K562 (cell line): ENCODE measurements around the gene PIP4K2C. TPM values are rescaled to one million over a fixed set of nuclear protein-coding genes. Genes with fewer than 3 reads are reported as not detected.

Experiments used
- CBFA2T2 ChIP-seq: fragments of 450-650 bp; conservative IDR thresholded peaks from 2 replicates; pipeline ENCODE4 v1.6.1; 2017; ENCODE audit warnings: mild to moderate bottlenecking
- CC2D1A ChIP-seq: fragments of 450-650 bp; IDR thresholded peaks from 2 replicates; pipeline ENCODE4 v1.6.1; 2017; ENCODE audit warnings: mild to moderate bottlenecking
- CREM ChIP-seq: IDR thresholded peaks from 2 replicates; pipeline ENCODE4 v1.6.1; 2014; ENCODE audit warnings: antibody characterized with exemption, low read depth
- DPF2 ChIP-seq: fragments of 450-650 bp; IDR thresholded peaks from 2 replicates; pipeline ENCODE4 v1.6.1; 2016
- GATAD2A ChIP-seq: fragments of 450-650 bp; IDR thresholded peaks from 2 replicates; pipeline ENCODE4 v1.6.1; 2017
- KLF16 ChIP-seq: IDR thresholded peaks from 2 replicates; pipeline ENCODE4 v1.6.1; 2016; ENCODE audit warnings: antibody characterized with exemption
- MAFG ChIP-seq: fragments of 450-650 bp; conservative IDR thresholded peaks from 2 replicates; pipeline ENCODE4 v1.6.1; 2016; ENCODE audit warnings: missing genetic modification characterization, missing compliant biosample characterization
- NCOA1 ChIP-seq: fragments of 450-650 bp; IDR thresholded peaks from 2 replicates; pipeline ENCODE4 v1.6.1; 2016; ENCODE audit warnings: low read depth
- NCOR1 ChIP-seq: fragments of 450-650 bp; IDR thresholded peaks from 2 replicates; pipeline ENCODE4 v1.6.1; 2016; ENCODE audit warnings: mild to moderate bottlenecking, moderate library complexity
- STAG1 ChIP-seq: sonication (generic); formaldehyde crosslinking; IDR thresholded peaks from 2 replicates; pipeline ENCODE4 v1.5.0; 2020; ENCODE audit warnings: missing genetic modification reagents, borderline replicate concordance
- STAT6 ChIP-seq: sonication (generic); formaldehyde crosslinking; IDR thresholded peaks from 2 replicates; pipeline ENCODE4 v1.8.1; 2023; ENCODE audit warnings: mild to moderate bottlenecking, missing genetic modification reagents
- TBL1XR1 ChIP-seq, 2 experiments: IDR thresholded peaks; 2 replicates each; pipeline ENCODE4 v1.6.1; 2012; ENCODE audit warnings: improper control_type of control experiment in 2 of 2, low read length in 2 of 2, mild to moderate bottlenecking in 1 of 2
- TRIM28 ChIP-seq: fragments of 450-650 bp; IDR thresholded peaks from 2 replicates; pipeline ENCODE4 v1.6.1; 2017
- XRCC5 ChIP-seq: fragments of 200-400 bp; formaldehyde crosslinking; IDR thresholded peaks from 2 replicates; pipeline ENCODE4 v1.6.1; 2017; ENCODE audit warnings: low read depth, mild to moderate bottlenecking, low read length
- polyA plus RNA-seq, 8 experiments: library from polyadenylated mRNA; depleted of rRNA in 4 of 8; stranded (reverse) in 5 of 8; unstranded in 3 of 8; fragments of >200 nt; fragmentation: Nextera tagmentation in 2 of 8; fragmentation: Illumina TruSeq in 1 of 8; extraction: Ambion mirVana in 2 of 8; extraction: Trizol in 1 of 8; gene quantifications; 2 replicates each; pipeline versions ENCODE4 v1.2.1 to v1.2.3, GENCODE V29; 2011 to 2014; ENCODE audit warnings: inconsistent platforms in 1 of 8, missing spikeins in 1 of 8
- total RNA-seq, 7 experiments: library from RNA; depleted of rRNA in 6 of 7; stranded (reverse); fragments of >200 nt in 6 of 7; fragmentation: Illumina TruSeq in 2 of 7; extraction: Trizol in 2 of 7; gene quantifications; 2 replicates each; pipeline versions ENCODE4 v1.2.1 to v1.2.3, GENCODE V29; 2011 to 2021; ENCODE audit warnings: low replicate concordance in 1 of 7
- TF ChIP-seq, protein P1 (sequence below): fragments of 450-650 bp; formaldehyde crosslinking; IDR thresholded peaks from 2 replicates; pipeline ENCODE4 v1.4.0; 2020; ENCODE audit warnings: mild to moderate bottlenecking, moderate library complexity
- TF ChIP-seq, protein P2 (sequence below): sonication (generic); formaldehyde crosslinking; IDR thresholded peaks from 2 replicates; pipeline ENCODE4 v1.8.1; 2023; ENCODE audit warnings: mild to moderate bottlenecking, missing genetic modification reagents

PIP4K2C gene
- total and polyA plus RNA-seq, 9 of the 15 experiments (the other 6 are each of a cell fraction or from before 2014, with no cell fraction given) = 9.0 to 41.4 (median 18.3) TPM

DNA sequence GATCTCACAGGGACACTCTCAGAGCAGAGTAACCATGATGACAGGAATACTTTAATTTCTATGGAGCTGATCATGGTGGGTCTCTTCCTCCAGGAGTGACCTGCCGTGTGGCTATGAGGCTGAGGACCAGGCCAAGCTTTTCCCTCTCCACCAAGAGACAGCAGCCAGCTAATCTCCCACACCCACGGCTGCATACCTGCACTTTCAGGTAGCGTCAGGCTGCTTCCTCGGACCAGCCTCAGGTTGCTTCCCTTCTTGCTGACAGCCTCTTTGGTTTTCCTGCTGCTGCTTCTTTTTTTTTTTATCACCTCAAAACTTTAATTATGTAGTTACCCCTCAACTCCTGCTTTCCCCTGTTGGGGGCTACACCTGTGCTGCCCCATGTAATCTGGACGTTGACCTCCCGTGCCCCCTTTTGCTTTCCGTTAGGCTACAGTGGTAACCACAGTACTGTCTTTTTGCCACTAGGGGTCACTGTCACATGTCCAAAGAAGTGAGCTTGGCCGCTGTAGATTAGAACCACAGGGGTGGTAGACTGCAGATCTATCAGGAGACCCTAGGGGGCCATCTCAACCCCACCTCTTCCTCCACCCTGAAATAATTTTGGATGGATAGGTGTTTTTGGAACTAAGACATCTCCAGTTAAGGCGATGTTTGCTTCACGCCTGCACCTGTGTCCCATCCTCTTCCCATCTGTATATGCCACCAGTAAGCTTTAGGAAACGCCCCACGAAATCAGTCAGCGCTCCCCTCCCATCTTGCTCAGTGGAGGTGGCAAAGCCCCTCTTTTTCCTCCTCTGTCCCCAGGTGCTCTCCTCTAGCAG, 7.8 kb upstream of the PIP4K2C start (continued):
- TF ChIP-seq, protein P1, sequence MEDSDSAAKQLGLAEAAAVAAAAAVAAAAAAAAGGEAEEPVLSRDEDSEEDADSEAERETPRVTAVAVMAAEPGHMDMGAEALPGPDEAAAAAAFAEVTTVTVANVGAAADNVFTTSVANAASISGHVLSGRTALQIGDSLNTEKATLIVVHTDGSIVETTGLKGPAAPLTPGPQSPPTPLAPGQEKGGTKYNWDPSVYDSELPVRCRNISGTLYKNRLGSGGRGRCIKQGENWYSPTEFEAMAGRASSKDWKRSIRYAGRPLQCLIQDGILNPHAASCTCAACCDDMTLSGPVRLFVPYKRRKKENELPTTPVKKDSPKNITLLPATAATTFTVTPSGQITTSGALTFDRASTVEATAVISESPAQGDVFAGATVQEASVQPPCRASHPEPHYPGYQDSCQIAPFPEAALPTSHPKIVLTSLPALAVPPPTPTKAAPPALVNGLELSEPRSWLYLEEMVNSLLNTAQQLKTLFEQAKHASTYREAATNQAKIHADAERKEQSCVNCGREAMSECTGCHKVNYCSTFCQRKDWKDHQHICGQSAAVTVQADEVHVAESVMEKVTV (CRISPR knock-in tag) = peak; percentile 90
- no peak for TF ChIP-seq CBFA2T2
- no peak for TF ChIP-seq TRIM28
- 0 out of 2 replicates have a peak, but pooled peaks have one; percentile 24 for TF ChIP-seq NCOA1
- TF ChIP-seq STAT6 (CRISPR knock-in tag) = no peak
- TF ChIP-seq STAG1 (CRISPR knock-in tag) = peak; percentile 44; the same call in 1 of the 2 replicates
- TF ChIP-seq DPF2 = 0 out of 2 replicates have a peak, but pooled peaks have one; percentile 26
- TF ChIP-seq, protein P2, sequence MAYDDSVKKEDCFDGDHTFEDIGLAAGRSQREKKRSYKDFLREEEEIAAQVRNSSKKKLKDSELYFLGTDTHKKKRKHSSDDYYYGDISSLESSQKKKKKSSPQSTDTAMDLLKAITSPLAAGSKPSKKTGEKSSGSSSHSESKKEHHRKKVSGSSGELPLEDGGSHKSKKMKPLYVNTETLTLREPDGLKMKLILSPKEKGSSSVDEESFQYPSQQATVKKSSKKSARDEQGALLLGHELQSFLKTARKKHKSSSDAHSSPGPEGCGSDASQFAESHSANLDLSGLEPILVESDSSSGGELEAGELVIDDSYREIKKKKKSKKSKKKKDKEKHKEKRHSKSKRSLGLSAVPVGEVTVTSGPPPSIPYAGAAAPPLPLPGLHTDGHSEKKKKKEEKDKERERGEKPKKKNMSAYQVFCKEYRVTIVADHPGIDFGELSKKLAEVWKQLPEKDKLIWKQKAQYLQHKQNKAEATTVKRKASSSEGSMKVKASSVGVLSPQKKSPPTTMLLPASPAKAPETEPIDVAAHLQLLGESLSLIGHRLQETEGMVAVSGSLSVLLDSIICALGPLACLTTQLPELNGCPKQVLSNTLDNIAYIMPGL (CRISPR knock-in tag) = peak; percentile 51; the same call in 1 of the 2 replicates
- peak; percentile 87 for TF ChIP-seq CC2D1A
- 0 out of 2 replicates have a peak, but pooled peaks have one; percentile 60 for TF ChIP-seq XRCC5
- peak; percentile 30; the same call in 1 of the 2 replicates for TF ChIP-seq CREM
- TF ChIP-seq MAFG (tag) = no peak
- peak; percentile 35; the same call in 1 of the 2 replicates for TF ChIP-seq NCOR1
- TF ChIP-seq TBL1XR1 (IDR thresholded peaks at IDR 0.05; ENCODE audit: low read length in 2 of 2) = peak in 1 of 2 experiments; percentile 23; a peak in 1 of 4 replicates
- TF ChIP-seq GATAD2A = 0 out of 2 replicates have a peak, but pooled peaks have one; percentile 45
- TF ChIP-seq KLF16 = peak; percentile 68
